ENCODE measurements around the gene PARK7. TPM values are rescaled to one million over a fixed set of nuclear protein-coding genes. Genes with fewer than 3 reads are reported as not detected.

PARK7 gene
- total RNA-seq, 4 donors from 2014 or later, result 48.2 to 85.8 (median 73.5) TPM

DNA sequence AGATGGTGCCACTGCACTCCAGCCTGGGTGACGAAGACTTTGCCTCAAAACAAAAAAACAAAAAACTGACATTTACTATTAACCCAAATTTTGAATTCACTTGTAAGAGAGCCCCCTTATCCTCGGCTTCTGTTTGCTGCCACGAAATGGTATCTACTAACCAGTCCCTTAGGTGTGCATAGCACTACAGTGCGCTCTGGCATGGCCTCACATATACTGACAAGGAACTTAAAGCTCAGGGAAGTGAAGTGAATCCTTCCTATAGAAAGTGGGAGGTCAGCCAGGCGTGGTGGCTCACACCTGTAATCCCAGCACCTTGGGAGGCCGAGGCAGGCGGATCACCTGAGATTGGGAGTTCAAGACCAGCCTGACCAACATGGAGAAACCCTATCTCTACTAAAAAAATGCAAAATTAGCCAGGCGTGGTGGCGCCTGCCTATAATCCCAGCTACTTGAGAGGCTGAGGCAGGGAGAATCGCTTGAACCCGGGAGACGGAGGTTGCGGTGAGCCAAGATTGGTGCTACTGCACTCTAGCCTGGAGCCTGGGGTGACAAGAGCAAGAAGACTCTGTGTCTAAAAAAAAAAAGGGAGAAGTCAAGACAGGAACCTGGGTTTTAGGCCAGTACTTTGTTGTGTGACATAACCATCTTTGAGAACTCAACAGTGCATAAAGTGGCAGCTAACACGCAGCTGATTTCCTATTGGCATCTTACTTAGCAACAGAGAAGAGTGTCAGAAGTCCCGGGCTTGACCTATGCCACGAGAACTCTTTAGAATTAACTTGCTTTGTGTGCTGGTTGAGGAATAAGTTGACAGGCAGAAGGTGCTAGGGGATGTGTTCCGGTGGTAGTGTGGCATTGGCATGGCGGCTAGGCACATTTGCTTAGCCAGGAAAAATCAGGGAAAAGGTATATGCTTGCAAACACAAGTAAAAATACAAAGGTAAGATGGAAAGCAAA lies 47.8 kb downstream of the PARK7 start:
- peaks cover 0 to 41% (median 0%) of the 10 kb centered on the region in 3 donors for H3K36me3 ChIP-seq
- DNase-seq, result no peak
- TF ChIP-seq POLR2A (IDR thresholded peaks at IDR 0.05), result no peak
- TF ChIP-seq, protein P1, sequence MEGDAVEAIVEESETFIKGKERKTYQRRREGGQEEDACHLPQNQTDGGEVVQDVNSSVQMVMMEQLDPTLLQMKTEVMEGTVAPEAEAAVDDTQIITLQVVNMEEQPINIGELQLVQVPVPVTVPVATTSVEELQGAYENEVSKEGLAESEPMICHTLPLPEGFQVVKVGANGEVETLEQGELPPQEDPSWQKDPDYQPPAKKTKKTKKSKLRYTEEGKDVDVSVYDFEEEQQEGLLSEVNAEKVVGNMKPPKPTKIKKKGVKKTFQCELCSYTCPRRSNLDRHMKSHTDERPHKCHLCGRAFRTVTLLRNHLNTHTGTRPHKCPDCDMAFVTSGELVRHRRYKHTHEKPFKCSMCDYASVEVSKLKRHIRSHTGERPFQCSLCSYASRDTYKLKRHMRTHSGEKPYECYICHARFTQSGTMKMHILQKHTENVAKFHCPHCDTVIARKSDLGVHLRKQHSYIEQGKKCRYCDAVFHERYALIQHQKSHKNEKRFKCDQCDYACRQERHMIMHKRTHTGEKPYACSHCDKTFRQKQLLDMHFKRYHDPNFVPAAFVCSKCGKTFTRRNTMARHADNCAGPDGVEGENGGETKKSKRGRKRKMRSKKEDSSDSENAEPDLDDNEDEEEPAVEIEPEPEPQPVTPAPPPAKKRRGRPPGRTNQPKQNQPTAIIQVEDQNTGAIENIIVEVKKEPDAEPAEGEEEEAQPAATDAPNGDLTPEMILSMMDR (IDR thresholded peaks at IDR 0.05), result no peak
- H3K4me3 ChIP-seq, result no peak overlapping the region
- no peaks in the 10 kb centered on the region for H3K9me3 ChIP-seq
- no peaks in the 10 kb centered on the region for H3K27me3 ChIP-seq
- no peak overlapping the region for H3K27ac ChIP-seq
- peaks cover 0 to 10% (median 0%) of the 10 kb centered on the region in 4 donors for H3K4me1 ChIP-seq

DNA sequence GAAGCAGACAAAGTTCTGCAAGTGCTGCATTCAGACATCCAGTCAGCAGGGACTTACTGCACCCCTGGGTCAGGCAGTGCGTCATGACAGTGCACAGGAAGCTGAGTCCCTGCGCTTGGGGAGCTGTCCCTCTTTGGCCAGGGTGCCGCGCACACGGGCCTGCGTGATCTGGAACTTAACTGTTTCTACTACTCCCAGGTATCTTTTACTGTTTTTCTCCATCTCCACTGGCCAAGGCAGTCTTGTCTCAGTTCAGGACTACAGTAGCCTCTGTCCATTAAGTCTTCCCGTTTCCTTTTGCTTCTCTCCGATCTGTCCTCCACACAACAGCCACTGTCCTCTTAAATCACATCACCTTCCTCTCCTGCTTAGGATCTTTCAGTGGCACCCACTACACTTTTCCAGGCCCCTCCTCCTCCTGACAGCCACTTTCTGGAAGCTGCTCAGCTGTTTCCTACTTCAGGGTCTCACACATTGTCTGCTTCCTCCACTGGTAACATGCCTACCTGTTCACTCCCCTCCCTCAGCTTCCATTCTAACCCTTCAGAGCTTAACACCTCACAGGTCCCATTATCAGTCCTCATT lies 48.7 kb downstream of the PARK7 start:
- no peak for DNase-seq
- peaks cover 0 to 46% (median 0%) of the 10 kb centered on the region in 3 donors for H3K36me3 ChIP-seq
- no peaks in the 10 kb centered on the region for H3K9me3 ChIP-seq
- H3K27me3 ChIP-seq, result no peaks in the 10 kb centered on the region
- no peak overlapping the region for H3K4me3 ChIP-seq
- H3K4me1 ChIP-seq, result peaks cover 0 to 17% (median 0%) of the 10 kb centered on the region in 4 donors
- TF ChIP-seq, protein P1 (IDR thresholded peaks at IDR 0.05), result no peak
- no peak for TF ChIP-seq POLR2A (IDR thresholded peaks at IDR 0.05)
- no peak overlapping the region for H3K27ac ChIP-seq

DNA sequence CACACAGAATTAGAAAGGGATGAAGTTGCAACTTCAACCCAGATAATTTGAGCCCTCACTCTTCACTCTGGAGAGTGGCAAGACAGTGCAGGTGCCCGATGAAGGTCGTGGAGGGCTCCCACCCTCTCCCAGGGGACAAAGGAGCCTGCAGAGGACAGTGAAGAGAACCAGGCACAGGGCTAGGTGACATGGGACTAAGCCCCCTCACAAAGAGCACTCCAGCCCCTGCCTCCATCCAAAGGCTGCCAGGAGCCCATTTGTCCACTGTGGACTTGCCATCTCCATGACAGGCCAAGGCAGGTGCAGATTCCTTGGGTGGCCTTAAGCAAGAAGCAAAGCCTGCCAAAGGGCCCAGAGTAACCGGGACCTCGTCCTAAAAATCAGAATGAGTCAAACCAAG lies 49.5 kb downstream of the PARK7 start:
- peaks cover 0 to 46% (median 0%) of the 10 kb centered on the region in 3 donors for H3K36me3 ChIP-seq
- DNase-seq, result no peak
- H3K27ac ChIP-seq, result no peak overlapping the region
- no peaks in the 10 kb centered on the region for H3K9me3 ChIP-seq
- peaks cover 0 to 18% (median 0%) of the 10 kb centered on the region in 4 donors for H3K4me1 ChIP-seq
- H3K27me3 ChIP-seq, result no peaks in the 10 kb centered on the region
- H3K4me3 ChIP-seq, result no peak overlapping the region
- no peak for TF ChIP-seq POLR2A (IDR thresholded peaks at IDR 0.05)
- TF ChIP-seq, protein P1 (IDR thresholded peaks at IDR 0.05), result no peak

DNA sequence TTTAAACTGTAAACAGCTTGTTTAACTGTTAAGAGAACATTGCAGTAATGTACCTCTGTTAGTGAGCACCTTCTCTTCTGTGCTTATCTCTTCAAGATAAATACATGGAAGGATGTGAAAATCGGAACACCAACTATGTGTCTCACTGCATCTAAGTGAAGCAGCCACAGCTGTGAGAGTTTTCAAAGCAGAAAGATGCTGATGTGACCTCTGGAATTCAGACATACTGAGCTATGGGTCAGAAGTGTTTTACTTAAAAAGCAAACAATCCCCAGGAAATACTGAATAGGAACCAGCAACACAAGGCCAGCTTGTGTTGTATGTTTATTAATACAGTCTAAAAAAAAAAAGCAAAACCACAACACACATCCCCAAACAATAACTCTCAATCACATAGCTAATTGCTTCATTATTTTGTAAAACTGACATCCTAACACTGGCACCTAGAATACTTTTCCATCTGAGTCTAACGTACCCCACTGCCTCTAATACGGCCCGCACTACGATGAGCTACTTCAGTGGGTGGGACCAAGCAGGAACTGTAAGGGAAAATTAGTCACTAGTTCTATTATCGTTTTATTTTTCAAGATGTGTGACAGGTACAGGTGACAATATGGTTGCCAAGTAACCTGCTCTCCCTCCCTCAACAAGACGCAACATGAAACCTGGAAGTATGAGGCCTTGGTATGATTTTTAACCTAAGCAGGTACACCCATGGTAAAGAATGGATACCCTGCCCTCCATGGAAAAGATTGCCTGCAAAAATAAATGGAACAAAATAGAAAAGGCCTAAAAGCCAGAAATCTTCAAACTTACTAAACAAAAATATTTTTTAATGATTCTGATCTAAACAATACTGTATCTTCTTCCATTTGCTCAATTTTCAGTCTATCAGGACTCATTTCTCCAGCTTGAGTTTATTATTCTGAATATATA lies 50.7 kb downstream of the PARK7 start:
- TF ChIP-seq, protein P1 (IDR thresholded peaks at IDR 0.05), result no peak
- TF ChIP-seq POLR2A (IDR thresholded peaks at IDR 0.05), result no peak
- H3K36me3 ChIP-seq, result peaks cover 0 to 46% (median 0%) of the 10 kb centered on the region in 3 donors
- H3K4me1 ChIP-seq, result peaks cover 0 to 25% (median 0%) of the 10 kb centered on the region in 4 donors
- no peak overlapping the region for H3K4me3 ChIP-seq
- no peak for DNase-seq
- H3K27me3 ChIP-seq, result no peaks in the 10 kb centered on the region
- no peaks in the 10 kb centered on the region for H3K9me3 ChIP-seq
- H3K27ac ChIP-seq, result no peak overlapping the region

DNA sequence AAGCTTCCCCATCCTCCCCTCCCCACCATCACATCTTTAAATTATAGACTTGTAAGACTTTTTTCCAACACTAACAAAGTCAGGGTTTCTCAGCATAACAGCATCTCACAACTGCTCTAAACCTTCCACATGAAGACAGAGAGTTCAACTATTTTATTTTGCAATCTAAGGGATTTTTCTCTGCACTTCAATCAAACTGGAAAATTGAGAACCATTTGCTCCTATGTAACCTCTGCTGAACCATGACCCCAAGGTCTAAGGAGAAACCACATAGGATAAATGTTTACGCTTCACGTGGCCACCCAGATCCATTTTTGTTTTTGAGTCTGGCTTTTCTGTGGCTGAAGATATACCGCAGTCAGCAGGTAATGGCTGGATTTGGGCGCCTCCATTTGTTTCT lies 51.4 kb downstream of the PARK7 start:
- Histone ChIP-seq H3K36me3 (peaks cover 0 to 46% (median 0%) of the 10 kb centered on the region in 3 donors), H3K9me3 (no peaks in the 10 kb centered on the region), H3K27me3 (no peaks in the 10 kb centered on the region), H3K4me1 (peaks cover 0 to 31% (median 0%) of the 10 kb centered on the region in 4 donors), H3K4me3 (no peak overlapping the region), H3K27ac (no peak overlapping the region)
- TF ChIP-seq, protein P1 (IDR thresholded peaks at IDR 0.05), result no peak
- TF ChIP-seq POLR2A (IDR thresholded peaks at IDR 0.05), result no peak
- no peak for DNase-seq

Measured in Peyer's patch (tissue), 4 donors.